IPS DF 4.7 (cell line): ENCODE results near the gene PRSS50.
"Not testable (repeated sequence)": the region's sequence is repeated elsewhere in the genome, so short reads cannot be mapped to it uniquely, and the experiment has no call there.

Experiments
- DNase-seq: peaks from one replicate; pipeline ENCODE4 v3.0.0-alpha.2; 2013; ENCODE audit warnings: low spot score; ENCODE audit errors: extremely low read depth

Gene PRSS50

DNA sequence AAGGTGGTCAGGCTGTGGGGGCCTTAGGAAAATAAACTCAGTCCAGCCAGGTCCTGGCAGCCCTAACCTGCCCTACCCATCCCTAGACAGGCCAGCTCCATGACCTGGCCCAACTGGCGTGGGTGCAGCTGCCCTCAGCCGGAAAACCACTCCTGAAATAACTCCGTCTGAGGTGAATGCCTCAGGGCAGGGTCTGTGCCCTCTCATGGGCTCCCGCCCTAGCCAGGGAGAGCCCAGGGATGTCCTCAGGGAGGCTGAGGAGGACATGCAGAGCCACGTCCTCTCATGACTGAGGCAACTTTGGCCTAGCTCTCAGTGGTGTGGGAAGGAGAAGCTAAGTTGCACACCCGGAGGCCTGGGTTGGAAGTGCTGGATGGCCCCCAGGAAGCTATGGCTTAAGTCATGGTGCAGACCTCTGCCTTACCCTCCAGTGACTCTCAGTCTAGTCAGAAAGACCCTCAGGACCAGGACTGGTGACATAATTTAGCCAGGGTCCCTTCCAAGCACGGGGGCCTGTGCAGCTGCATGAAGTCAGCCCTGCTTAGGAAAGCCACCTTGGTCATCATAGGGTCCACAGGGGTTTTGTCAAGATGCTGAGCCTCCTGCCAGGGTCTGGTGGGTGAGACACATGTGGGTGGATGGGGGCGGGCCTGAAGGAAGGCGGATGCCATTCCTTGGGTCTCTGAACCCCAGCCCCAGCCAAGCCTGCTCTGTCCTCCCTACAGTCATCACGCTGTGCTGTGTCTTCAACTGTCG is 9.1 kb downstream of the PRSS50 start:
- no peak for DNase-seq

- DNase-seq, result no peak
Observed at GRCh38 chr3:46707601-46708011, 10.1 kb downstream of the PRSS50 start.

DNA sequence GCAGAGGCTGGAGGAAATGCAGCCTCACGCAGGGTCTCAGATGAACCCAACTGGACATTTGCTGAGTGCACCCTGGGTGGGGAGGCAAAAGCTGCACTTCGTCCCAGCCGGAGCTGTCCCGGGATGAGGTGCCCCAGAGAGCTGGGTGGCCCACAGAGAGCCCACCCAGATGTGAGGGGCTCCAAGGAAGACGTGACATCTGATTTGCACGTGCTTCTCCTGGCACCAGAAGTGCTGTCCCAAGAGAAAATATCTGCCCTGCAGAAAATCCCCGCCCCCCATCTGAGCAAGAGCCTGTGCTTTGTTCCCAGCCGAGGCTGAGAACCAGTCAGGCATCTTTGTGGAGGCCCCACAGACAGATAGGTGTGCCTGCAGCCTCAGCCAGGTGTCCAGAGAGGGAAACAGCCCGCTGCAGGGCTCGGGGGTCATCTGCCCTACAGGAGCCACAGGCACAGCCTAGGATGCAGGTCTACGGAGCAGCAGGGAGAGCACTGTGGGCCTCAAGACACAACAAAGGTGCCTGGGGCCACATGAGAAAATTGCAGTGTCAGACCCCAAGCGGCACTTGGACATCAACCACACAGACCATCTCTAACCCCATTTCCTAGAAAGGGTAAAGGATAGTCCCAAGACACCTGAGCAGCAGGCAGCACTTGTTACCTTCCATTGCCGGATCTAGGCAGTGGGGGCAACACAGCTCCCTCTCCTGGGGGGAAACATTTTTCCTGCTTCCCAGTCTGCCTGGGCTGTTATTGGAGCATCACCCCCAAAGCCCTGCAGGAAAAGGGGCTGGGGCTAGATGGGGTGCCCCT is 10.7 kb downstream of the PRSS50 start:
- DNase-seq, result no peak

DNA sequence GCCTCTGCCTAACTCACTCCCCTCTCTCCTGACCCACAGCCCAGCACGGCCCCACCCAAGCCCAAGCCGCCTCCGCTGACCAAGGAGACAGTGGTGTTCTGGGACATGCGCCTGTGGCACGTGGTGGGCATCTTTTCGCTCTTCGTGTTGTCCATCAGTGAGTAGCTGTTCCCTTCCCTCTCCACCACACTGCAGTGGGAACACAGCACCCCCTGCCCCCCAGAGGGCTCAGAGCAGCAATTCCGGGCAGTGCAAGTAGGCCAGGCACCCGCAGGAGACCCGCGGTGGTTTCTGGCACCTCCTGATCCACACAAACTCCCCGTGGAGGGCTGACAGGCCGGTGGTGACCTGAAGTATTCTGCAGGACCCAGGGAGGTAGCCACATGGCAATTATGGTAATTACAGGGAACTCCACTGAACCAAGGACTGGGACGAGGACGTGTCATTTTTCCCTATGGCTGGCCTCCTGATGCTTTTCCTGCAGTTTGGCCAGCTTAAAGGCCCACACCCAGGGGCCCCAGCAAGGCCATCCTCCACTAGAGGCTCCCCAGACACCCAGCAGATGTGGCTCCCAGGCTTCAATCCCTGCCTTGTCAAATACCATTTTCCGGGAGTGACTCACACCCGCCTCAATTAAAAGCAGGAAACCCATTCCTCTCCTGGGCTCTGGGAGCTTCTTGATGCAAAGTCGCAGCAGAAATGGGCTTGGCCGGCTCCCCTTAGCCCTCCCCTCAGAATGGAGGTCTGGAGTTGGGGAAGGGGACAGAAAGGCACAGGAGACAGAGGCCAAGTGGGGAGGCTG is 11.7 kb downstream of the PRSS50 start:
- DNase-seq, result no peak

DNA sequence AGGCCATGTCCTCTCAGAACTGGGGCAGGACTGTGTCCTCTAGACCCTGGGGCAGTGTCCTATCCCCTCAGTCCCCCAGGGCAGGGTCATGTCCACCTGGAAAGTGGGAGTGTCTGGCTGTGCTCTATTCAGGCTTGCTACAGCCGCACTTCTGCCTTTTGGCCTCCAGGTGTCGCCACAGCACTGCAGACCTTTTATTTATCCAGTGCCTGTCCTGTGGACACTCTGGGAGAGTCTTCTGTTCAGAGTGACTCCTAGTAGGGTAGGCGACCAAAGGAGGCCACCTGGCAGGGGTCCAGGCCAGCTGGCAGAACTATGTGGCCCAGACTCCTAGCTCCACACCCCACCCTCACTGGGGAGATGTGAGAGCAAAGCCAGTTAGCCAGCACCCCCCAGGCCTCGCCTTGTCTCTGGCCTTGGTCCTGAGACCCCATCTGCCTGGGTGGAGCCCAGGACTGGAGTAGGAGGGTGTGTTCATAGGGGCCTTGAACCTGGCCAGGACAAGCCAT is 12.6 kb downstream of the PRSS50 start:
- no peak for DNase-seq

DNA sequence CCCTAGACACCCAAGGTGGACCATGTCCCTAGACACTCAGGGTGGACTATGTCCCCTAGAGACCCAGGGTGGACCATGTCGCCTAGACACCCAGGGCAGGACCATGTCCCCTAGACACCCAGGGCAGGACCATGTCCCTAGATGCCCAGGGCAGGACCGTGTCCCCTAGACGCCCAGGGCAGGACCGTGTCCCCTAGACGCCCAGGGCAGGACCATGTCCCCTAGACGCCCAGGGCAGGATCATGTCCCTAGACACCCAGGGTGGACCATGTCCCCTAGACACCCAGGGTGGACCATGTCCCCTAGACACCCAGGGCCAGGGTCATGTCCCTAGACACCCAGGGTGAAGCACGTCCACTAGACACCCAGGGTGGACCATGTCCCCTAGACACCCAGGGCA is 13.3 kb downstream of the PRSS50 start:
- DNase-seq, result not testable (repeated sequence)

- no peak for DNase-seq
Observed at GRCh38 chr3:46703013-46703520, 14.6 kb downstream of the PRSS50 start.

DNA sequence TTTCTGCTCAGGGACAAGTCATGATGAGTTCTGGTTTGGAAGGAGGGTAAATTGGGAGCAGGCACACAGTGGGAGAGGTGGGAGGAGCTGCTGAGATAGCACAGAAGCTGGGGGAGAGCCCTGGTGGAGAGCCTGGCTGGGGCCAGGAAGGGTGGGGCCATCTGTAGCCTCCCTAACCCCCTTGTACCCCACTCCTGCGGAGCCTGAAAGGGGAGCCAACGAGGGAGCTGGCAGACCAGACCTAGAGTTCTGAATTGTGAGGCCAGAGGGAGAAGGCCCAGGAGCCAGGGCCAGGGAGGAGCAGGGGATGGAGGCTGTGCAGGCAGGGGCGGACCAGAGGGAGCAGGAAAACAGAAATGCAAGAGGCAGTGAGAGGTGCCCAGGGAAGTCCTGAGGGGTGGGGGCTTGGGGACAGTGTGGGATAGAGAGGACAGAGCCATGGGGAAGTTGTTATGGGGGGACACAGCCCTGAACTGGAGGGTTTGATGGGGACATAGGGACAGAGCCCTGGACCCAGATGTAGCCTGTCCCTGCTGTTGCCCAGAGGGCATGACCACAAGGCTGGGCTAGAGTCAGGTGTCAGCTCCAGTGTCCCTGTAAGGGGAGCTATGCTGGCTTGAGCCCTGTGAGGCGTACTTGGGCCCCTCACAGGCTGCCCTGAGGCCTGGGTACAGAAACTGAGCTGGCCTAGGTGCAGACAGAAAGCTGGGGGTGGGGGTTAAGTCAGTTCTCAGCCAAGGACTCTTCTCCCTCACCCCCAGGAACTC is 15.2 kb downstream of the PRSS50 start:
- DNase-seq, result no peak

DNA sequence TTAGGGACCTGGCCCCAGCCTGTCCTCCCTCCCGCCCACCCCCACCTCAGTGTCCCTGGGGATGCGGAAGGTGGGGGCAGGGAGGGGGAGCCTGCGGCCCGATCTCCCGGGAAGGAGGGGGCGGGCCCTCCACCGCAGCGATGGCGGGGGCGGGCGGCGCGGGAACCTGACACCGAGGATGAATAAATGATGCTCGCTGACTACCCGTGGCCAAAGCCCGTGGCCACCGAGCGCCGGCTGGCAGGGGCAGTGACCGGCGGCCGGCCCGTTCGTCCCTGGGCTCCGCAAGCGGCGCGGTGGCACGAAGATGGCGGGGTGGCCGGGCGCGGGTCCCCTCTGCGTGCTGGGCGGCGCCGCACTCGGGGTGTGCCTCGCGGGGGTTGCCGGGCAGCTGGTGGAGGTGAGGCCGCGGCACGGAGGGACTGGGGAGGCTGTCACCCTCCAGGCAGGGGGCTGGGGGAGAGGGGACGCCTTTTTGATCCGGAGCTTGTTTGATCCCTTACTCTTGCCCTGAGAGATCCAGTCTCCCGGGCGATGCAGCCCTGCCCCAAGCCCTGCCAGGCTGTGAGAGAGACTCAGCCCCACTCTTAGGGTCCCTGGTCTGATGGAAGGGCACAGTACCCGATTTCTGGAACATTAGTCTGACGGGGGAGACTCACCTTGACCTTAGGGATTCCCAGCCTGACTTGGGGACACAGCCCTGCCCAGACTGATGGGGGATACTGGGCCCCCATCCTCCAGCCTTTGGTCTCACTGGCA is 16.3 kb downstream of the PRSS50 start, which contains the start of gene TMIE:
Gene TMIE, plus strand, starts transcription at position 212 of the 759 bp plus-strand sequence. Its CDS starts 96 bp downstream, at position 308.
- DNase-seq, result no peak

GRCh38 chr3:46700772-46701171 is 16.9 kb downstream of the PRSS50 start:
- no peak for DNase-seq

DNA sequence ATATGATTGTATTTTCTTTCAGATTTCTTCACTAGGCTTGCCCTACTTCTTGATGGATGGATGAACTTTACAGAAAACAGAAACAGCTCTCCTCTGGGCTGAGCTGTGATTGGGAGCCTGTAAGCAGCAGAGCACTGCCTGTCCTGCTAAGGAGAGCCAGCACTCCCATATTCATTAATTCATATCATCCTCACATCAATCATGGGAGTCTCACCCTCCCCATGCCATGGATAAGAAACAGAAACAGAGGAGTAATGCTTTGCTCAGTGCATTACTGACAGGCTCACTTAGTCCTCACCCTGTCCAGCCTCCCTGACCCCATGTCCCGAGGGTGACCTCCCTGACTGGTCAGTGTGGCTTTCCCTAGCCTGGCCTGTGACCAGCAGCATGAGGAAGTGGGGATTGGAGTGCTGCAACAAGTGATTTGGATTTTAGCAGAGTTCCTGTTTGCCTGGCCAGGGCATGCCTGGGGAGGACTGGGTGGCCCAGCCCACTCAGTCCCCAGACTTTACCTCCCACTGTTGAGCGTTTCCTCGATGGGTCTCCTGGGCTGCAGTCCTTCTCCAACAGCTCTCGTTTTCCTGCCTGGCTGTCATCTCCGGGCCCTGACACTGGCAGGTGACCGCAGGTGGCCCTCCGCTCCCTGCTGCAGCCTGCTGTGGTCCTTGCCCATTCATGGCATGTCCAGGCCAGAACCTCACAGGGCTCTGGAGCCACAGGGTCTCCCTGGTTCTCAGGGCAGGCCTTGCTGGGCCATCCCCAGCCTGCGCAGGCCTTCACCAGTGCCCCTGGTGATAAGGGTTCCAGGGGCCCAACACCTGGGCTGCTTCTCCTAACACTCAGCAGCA is 17.8 kb downstream of the PRSS50 start:
- no peak for DNase-seq

DNA sequence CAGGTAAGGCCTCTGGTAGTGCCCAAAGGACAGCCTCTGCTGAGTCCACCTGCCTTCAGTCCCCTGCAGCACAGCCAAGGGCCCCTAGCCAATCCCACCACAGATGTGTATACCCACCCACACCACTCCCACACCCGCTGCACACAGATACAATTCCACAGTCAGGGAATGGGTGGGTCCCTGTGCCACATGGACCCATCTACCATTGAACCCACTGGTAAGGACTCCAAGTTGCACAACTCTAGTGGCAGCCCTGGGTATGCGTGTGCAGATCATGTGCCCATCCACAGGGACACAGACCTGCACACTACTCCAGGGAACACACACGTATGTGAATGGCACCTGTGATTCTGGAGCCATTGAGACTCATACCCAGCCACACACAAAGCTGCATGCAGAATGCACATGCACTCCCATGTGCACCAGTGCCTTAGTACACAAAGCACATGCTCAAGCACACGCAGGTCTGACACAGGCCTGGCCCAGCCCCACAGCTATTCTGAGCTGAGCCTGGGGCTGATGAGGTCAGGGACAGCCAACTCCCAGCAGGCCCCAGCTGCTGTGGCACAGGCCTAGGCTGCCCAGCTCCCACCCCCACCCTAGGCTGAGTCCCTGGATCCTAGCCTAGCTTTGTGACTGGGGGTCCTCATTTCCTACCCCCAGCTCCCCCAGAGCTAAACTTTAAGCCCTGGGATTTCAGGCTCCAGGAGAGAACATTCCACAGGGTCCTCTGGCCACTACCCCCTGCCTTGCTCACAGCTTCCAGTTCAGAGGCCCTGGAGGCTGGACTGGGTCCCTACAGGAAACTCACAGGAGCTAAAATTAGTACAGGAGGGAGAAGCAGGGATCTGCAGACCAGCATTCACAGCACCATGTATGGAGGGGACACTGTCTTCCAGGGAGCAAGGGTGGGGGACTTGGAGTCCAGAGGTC is 21.4 kb downstream of the PRSS50 start:
- DNase-seq, result no peak

GRCh38 chr3:46695177-46695961 is 22.3 kb downstream of the PRSS50 start:
- DNase-seq, result no peak

GRCh38 chr3:46694520-46694919 is 23.1 kb downstream of the PRSS50 start:
- no peak for DNase-seq

GRCh38 chr3:46693892-46694226 is 23.8 kb downstream of the PRSS50 start:
- no peak for DNase-seq

- DNase-seq, result no peak
Observed at GRCh38 chr3:46693038-46693891, 24.4 kb downstream of the PRSS50 start, which contains the start of gene ALS2CL. ALS2CL (minus strand) TSS chr3:46693679; CDS start chr3:46689440, 4,239 bp downstream.
